CD4-positive, alpha-beta T cell (primary cell): ENCODE measurements around the gene OGDH. TPM values are rescaled to one million over a fixed set of nuclear protein-coding genes. Genes with fewer than 3 reads are reported as not detected.

ENCODE experiments used
- ATAC-seq: fragments of 200-7000 bp; cut with Tn5 transposase; one replicate; pipeline ENCODE4 v1.10.0; 2022; ENCODE audit warnings: mild to moderate bottlenecking; ENCODE audit not compliant: poor library complexity
- CTCF ChIA-PET: fragments of 350-600 bp; sonication (Branson Sonifier 250); formaldehyde crosslinking; loops from one replicate; lab custom pipeline; 2021; ENCODE audit warnings: antibody characterized with exemption, inconsistent platforms; lab: Charles Lee
- POLR2A ChIA-PET: fragments of 350-600 bp; sonication (Branson Sonifier 250); formaldehyde crosslinking; loops from one replicate; lab custom pipeline; 2021; ENCODE audit warnings: antibody characterized with exemption, inconsistent platforms; lab: Charles Lee
- DNase-seq, 14 experiments: peaks; one replicate each; pipeline ENCODE4 v3.0.0-alpha.2; 2013 to 2020; ENCODE audit warnings: mixed read lengths in 2 of 14
- H3K27ac ChIP-seq, 2 donors: one replicate each; pipeline versions ENCODE4 v1.5.1 to v1.7.0; 2013; ENCODE audit warnings: low read length in 2 of 2, low read depth in 1 of 2, mild to moderate bottlenecking in 1 of 2
- H3K27me3 ChIP-seq, 2 experiments: 1 replicate in 1 of 2; 2 replicates in 1 of 2; pipeline versions ENCODE4 v1.6.1 to v1.7.0; 2013; ENCODE audit warnings: low read length in 2 of 2, control low read depth in 1 of 2, mild to moderate bottlenecking in 1 of 2, moderate library complexity in 1 of 2; ENCODE audit not compliant: insufficient read depth in 2 of 2, control insufficient read depth in 1 of 2
- H3K36me3 ChIP-seq: one replicate; pipeline ENCODE4 v1.6.1; 2013; ENCODE audit warnings: low read length, control low read depth; ENCODE audit not compliant: insufficient read depth
- H3K4me1 ChIP-seq: one replicate; pipeline ENCODE4 v1.6.1; 2013; ENCODE audit warnings: low read length, control low read depth; ENCODE audit not compliant: insufficient read depth
- H3K4me3 ChIP-seq: one replicate; pipeline ENCODE4 v1.5.1; 2013; ENCODE audit warnings: mild to moderate bottlenecking, low read length, moderate library complexity
- H3K9me3 ChIP-seq, 2 experiments: 1 replicate in 1 of 2; 2 replicates in 1 of 2; pipeline versions ENCODE4 v1.6.1 to v1.7.0; 2013; ENCODE audit warnings: low read length in 2 of 2, mild to moderate bottlenecking in 2 of 2, control low read depth in 1 of 2, moderate library complexity in 1 of 2; ENCODE audit not compliant: control insufficient read depth in 1 of 2, insufficient read depth in 1 of 2
- H3K27ac Mint-ChIP-seq: one replicate; pipeline ENCODE4 v1.8.0; 2020; ENCODE audit warnings: mixed read lengths
- H3K27me3 Mint-ChIP-seq: one replicate; pipeline ENCODE4 v1.8.0; 2021; ENCODE audit warnings: mixed read lengths
- H3K36me3 Mint-ChIP-seq: one replicate; pipeline ENCODE4 v1.8.0; 2021; ENCODE audit warnings: low read depth, mixed read lengths
- H3K4me1 Mint-ChIP-seq: one replicate; pipeline ENCODE4 v1.8.0; 2021; ENCODE audit warnings: low read depth, mixed read lengths
- H3K4me3 Mint-ChIP-seq: one replicate; pipeline ENCODE4 v1.8.0; 2020; ENCODE audit warnings: mild to moderate bottlenecking, mixed read lengths
- H3K9me3 Mint-ChIP-seq: one replicate; pipeline ENCODE4 v1.8.0; 2020; ENCODE audit warnings: mixed read lengths
- CTCF ChIP-seq: fragments of 200-600 bp; IDR thresholded peaks from one replicate; pipeline ENCODE4 v1.8.0; 2022; ENCODE audit warnings: antibody characterized with exemption, mild to moderate bottlenecking
- intact Hi-C, 2 experiments: fragments of 100-400 bp; cut with DNase I in 1 of 2; cut with micrococcal nuclease in 1 of 2; formaldehyde crosslinking; loops; one replicate each; pipeline versions ENCODE4 v1.15.1 to v1.9.0; 2023 to 2025; cut with DNase I, micrococcal nuclease
- total RNA-seq, 174 experiments: library from RNA in 2 of 174; stranded (reverse) in 2 of 174; gene quantifications; one replicate each; pipeline ENCODE4 v1.2.3 and lab custom pipeline; 2021 to 2026

OGDH gene
- total RNA-seq, 2 experiments from 2014 or later = 39.8 to 43.8 TPM

- Mint-ChIP-seq H3K4me3 (no peak overlapping the region), H3K9me3 (peaks cover 4% of the 10 kb centered on the region), H3K27me3 (no peaks in the 10 kb centered on the region), H3K4me1 (no peaks in the 10 kb centered on the region), H3K27ac (peak overlapping the region; percentile 10), H3K36me3 (peaks cover 85% of the 10 kb centered on the region)
- no peak for TF ChIP-seq CTCF
- Histone ChIP-seq H3K4me3 (no peak overlapping the region), H3K27me3 (no peaks in the 10 kb centered on the region), H3K27ac (no peak overlapping the region), H3K9me3 (peaks cover 5 to 6% of the 10 kb centered on the region in 2 experiments), H3K4me1 (no peaks in the 10 kb centered on the region), H3K36me3 (peaks cover 68% of the 10 kb centered on the region)
- ATAC-seq (no peak), DNase-seq (no peak)
- intact Hi-C loops = no loop called here
- POLR2A ChIA-PET = no interaction called here
- CTCF ChIA-PET = interaction anchor here (1.1 kb wide), 1 partner anchor 8 kb away, joined by 3 read pairs; no protein-coding TSS in a partner anchor
These were observed 59.2 kb downstream of the OGDH start for GRCh38 chr7:44665531-44666213.

- Mint-ChIP-seq H3K27ac (peak overlapping the region; percentile 53), H3K4me3 (no peak overlapping the region), H3K4me1 (no peaks in the 10 kb centered on the region), H3K9me3 (no peaks in the 10 kb centered on the region), H3K27me3 (no peaks in the 10 kb centered on the region), H3K36me3 (peaks cover 82% of the 10 kb centered on the region)
- Histone ChIP-seq H3K27me3 (no peaks in the 10 kb centered on the region), H3K4me3 (no peak overlapping the region), H3K27ac (no peak overlapping the region), H3K36me3 (peaks cover 66% of the 10 kb centered on the region), H3K9me3 (peaks cover 0 to 2% of the 10 kb centered on the region in 2 experiments), H3K4me1 (no peaks in the 10 kb centered on the region)
- DNase-seq (no peak), ATAC-seq (no peak)
- no peak for TF ChIP-seq CTCF
- ChIA-PET CTCF (interaction anchor here (1.1 kb wide), 1 partner anchor 9 kb away, joined by 3 read pairs; no protein-coding TSS in a partner anchor), POLR2A (no interaction called here)
- intact Hi-C loops = no loop called here
These were observed 60.1 kb downstream of the OGDH start for GRCh38 chr7:44666566-44666965.

- Mint-ChIP-seq H3K27me3 (no peaks in the 10 kb centered on the region), H3K36me3 (peaks cover 78% of the 10 kb centered on the region), H3K27ac (peak overlapping the region; percentile 53), H3K9me3 (no peaks in the 10 kb centered on the region), H3K4me3 (no peak overlapping the region), H3K4me1 (no peaks in the 10 kb centered on the region)
- H3K36me3 ChIP-seq = peaks cover 68% of the 10 kb centered on the region
- no peaks in the 10 kb centered on the region for H3K9me3 ChIP-seq
- H3K4me1 ChIP-seq = no peaks in the 10 kb centered on the region
- H3K27me3 ChIP-seq = no peaks in the 10 kb centered on the region
- DNase-seq = no peak
- CTCF ChIA-PET = interaction anchor here (1.1 kb wide), 1 partner anchor 10 kb away, joined by 3 read pairs; no protein-coding TSS in a partner anchor
- no peak for TF ChIP-seq CTCF
- H3K4me3 ChIP-seq = no peak overlapping the region
- POLR2A ChIA-PET = no interaction called here
- ATAC-seq = no peak
- no peak overlapping the region for H3K27ac ChIP-seq
- intact Hi-C loops = no loop called here
These were observed 60.8 kb downstream of the OGDH start for GRCh38 chr7:44667190-44667589.
